Thoracic aorta (tissue), 2 donors: Measurements from ENCODE around the gene RAB11FIP2. TPM values are rescaled to one million over a fixed set of nuclear protein-coding genes. Genes with fewer than 3 reads are reported as not detected.

ENCODE experiments used
- ATAC-seq: fragments of 150-250 bp; one replicate; pipeline ENCODE4 v1.8.0; 2017; ENCODE audit warnings: low read depth; ENCODE audit not compliant: insufficient number of reproducible peaks, low FRiP score
- DNase-seq: peaks from one replicate; pipeline ENCODE4 v3.0.0-alpha.2; 2020; ENCODE audit warnings: low spot score
- H3K27ac ChIP-seq, 2 donors: fragments of 200-600 bp; sonication (generic); 1 replicate in 1 of 2; 2 replicates in 1 of 2; pipeline ENCODE4 v1.5.1; 2016; ENCODE audit warnings: mild to moderate bottlenecking in 2 of 2, moderate library complexity in 2 of 2
- H3K27me3 ChIP-seq: fragments of 200-600 bp; sonication (generic); replicated peaks from 2 replicates; pipeline ENCODE4 v1.6.0; 2016; ENCODE audit warnings: mild to moderate bottlenecking; ENCODE audit not compliant: insufficient read depth
- H3K36me3 ChIP-seq: fragments of 200-600 bp; sonication (generic); one replicate; pipeline ENCODE4 v1.5.1; 2016
- H3K4me1 ChIP-seq, 2 donors: fragments of 200-600 bp; sonication (generic); 1 replicate in 1 of 2; 2 replicates in 1 of 2; pipeline versions ENCODE4 v1.5.1 to v1.6.0; 2016; ENCODE audit warnings: low read depth in 2 of 2, mild to moderate bottlenecking in 1 of 2; ENCODE audit not compliant: control insufficient read depth in 1 of 2
- H3K4me3 ChIP-seq: fragments of 200-600 bp; sonication (generic); 2 replicates; pipeline ENCODE4 v1.5.1; 2016; ENCODE audit warnings: mild to moderate bottlenecking
- H3K9me3 ChIP-seq: fragments of 200-600 bp; sonication (generic); 2 replicates; pipeline ENCODE4 v1.5.1; 2016
- CTCF ChIP-seq: fragments of 200-600 bp; sonication (generic); IDR thresholded peaks from one replicate; pipeline ENCODE4 v1.5.1; 2019; ENCODE audit warnings: antibody characterized with exemption
- total RNA-seq, 2 donors: library from RNA; depleted of rRNA; stranded (reverse); fragments of >200 nt; gene quantifications; one replicate each; pipeline versions ENCODE4 v1.1.0 to v1.2.3, GENCODE V29; 2016

The RAB11FIP2 gene
- total RNA-seq, 2 donors from 2014 or later = 17.9 to 46.6 TPM

- no peak for ATAC-seq
- no peak for TF ChIP-seq CTCF
- Histone ChIP-seq H3K9me3 (no peaks in the 10 kb centered on the region), H3K36me3 (peaks cover 3% of the 10 kb centered on the region), H3K4me3 (no peak overlapping the region), H3K27me3 (no peaks in the 10 kb centered on the region), H3K27ac (no peak overlapping the region), H3K4me1 (no peaks in the 10 kb centered on the region)
- no peak for DNase-seq
These were observed 33.7 kb downstream of the RAB11FIP2 start for GRCh38 chr10:118012952-118013525.

DNA sequence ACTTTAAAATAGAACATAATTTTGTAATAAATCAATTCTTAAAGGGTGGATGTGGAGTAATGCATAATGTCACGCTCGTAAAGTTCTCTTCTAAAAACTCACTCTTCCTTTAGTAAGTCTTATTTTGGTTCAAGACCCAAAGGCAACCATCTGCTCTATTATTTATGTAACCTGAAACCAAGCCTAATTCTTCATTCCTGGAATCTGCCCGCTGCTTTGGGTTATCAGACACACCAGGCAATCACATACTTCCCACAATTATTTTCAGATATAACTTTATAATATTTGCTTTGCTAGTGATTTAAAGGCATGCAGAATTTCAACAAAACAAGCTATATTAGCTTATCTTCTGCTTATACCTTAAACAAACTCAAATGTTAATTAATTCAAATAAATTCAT lies 39.0 kb downstream of the RAB11FIP2 start:
- no peak for DNase-seq

DNA sequence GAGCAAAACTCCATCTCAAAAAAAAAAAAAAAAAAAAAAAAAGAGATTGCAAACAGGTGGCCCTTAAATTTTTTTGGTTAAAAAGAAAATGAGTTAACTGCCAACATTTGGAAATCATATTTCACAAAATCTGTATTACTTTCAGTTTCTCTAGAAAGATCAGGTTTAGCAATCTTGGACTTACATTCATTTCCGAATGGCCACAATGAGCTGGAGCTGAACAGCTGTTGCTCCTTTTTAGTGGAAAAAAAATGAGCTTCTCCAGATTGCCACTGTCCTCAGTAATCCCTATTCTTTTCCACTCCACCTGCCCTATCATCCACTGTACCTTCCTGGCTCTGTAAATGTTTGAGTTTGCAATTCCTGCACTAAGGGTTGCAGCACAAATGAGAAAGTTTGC lies 43.6 kb downstream of the RAB11FIP2 start:
- H3K27me3 ChIP-seq = no peaks in the 10 kb centered on the region
- H3K36me3 ChIP-seq = peaks cover 9% of the 10 kb centered on the region
- no peaks in the 10 kb centered on the region for H3K4me1 ChIP-seq
- H3K9me3 ChIP-seq = no peaks in the 10 kb centered on the region
- no peak overlapping the region for H3K27ac ChIP-seq
- no peak for DNase-seq
- TF ChIP-seq CTCF = no peak
- ATAC-seq = no peak
- no peak overlapping the region for H3K4me3 ChIP-seq

More for the DNA sequence above, 39.0 kb downstream of the RAB11FIP2 start:
- H3K4me1 ChIP-seq = no peaks in the 10 kb centered on the region
- peaks cover 9% of the 10 kb centered on the region for H3K36me3 ChIP-seq
- ATAC-seq = no peak
- no peaks in the 10 kb centered on the region for H3K9me3 ChIP-seq
- no peak for TF ChIP-seq CTCF
- no peaks in the 10 kb centered on the region for H3K27me3 ChIP-seq
- H3K27ac ChIP-seq = no peak overlapping the region
- no peak overlapping the region for H3K4me3 ChIP-seq

- no peaks in the 10 kb centered on the region for H3K9me3 ChIP-seq
These were observed 44.2 kb downstream of the RAB11FIP2 start for GRCh38 chr10:118002581-118002980.

GRCh38 chr10:117997673-117998072 lies 49.1 kb downstream of the RAB11FIP2 start:
- H3K27ac ChIP-seq = no peak overlapping the region
- H3K9me3 ChIP-seq = no peaks in the 10 kb centered on the region
- no peaks in the 10 kb centered on the region for H3K4me1 ChIP-seq
- ATAC-seq (no peak), DNase-seq (no peak)
- no peaks in the 10 kb centered on the region for H3K36me3 ChIP-seq
- H3K27me3 ChIP-seq = no peaks in the 10 kb centered on the region
- no peak for TF ChIP-seq CTCF
- H3K4me3 ChIP-seq = no peak overlapping the region

More at GRCh38 chr10:118002581-118002980, 44.2 kb downstream of the RAB11FIP2 start:
- ATAC-seq = no peak
- Histone ChIP-seq H3K4me1 (no peaks in the 10 kb centered on the region), H3K4me3 (no peak overlapping the region), H3K27ac (no peak overlapping the region), H3K27me3 (no peaks in the 10 kb centered on the region), H3K36me3 (peaks cover 5% of the 10 kb centered on the region)
- no peak for DNase-seq
- no peak for TF ChIP-seq CTCF
